PFSK-1 (cell line): ENCODE results near the gene PNLIPRP1. TPM values are rescaled to one million over a fixed set of nuclear protein-coding genes. Genes with fewer than 3 reads are reported as not detected.

Experiments
- FOXP2 ChIP-seq: optimal IDR thresholded peaks from 2 replicates; pipeline ENCODE3; 2011; ENCODE audit warnings: borderline replicate concordance, control low read depth, inconsistent platforms; ENCODE audit not compliant: insufficient read depth; ENCODE audit errors: extremely low read length, extremely low read depth
- POLR2AphosphoS5 ChIP-seq: IDR thresholded peaks from 2 replicates; pipeline ENCODE4 v1.6.1; 2012; ENCODE audit warnings: low read depth, mild to moderate bottlenecking, control low read depth, low read length, moderate library complexity
- REST ChIP-seq, 2 experiments: IDR thresholded peaks; 2 replicates each; pipeline versions ENCODE4 v1.6.1 to v1.8.0; 2011 to 2012; ENCODE audit warnings: low read depth in 2 of 2, low read length in 2 of 2, control low read depth in 1 of 2, inconsistent platforms in 1 of 2, mild to moderate bottlenecking in 1 of 2, moderate library complexity in 1 of 2; ENCODE audit not compliant: insufficient read depth in 1 of 2
- SIN3A ChIP-seq: IDR thresholded peaks from 2 replicates; pipeline ENCODE4 v1.6.1; 2012; ENCODE audit warnings: mild to moderate bottlenecking, low read length, moderate library complexity, borderline replicate concordance; ENCODE audit not compliant: insufficient read depth
- TAF1 ChIP-seq: IDR thresholded peaks from 2 replicates; pipeline ENCODE4 v1.6.1; 2012; ENCODE audit warnings: low read length, control low read depth, borderline replicate concordance; ENCODE audit not compliant: insufficient read depth
- polyA plus RNA-seq: library from polyadenylated mRNA; unstranded; fragments of >200 nt; gene quantifications from one replicate; pipeline ENCODE4 v1.2.1, GENCODE V29; 2012; ENCODE audit warnings: low read depth, missing spikeins; ENCODE audit not compliant: insufficient read length

Gene PNLIPRP1
- polyA plus RNA-seq = not detected

- TF ChIP-seq POLR2AphosphoS5 (no peak), REST (IDR thresholded peaks at IDR 0.05; ENCODE audit: insufficient read depth in 1 of 2, low read depth in 2 of 2, low read length in 2 of 2) (no peak), SIN3A (no peak), FOXP2 (no peak), TAF1 (no peak)
Observed at GRCh38 chr10:116590590-116591444, at the start of gene PNLIPRP1. Gene PNLIPRP1, plus strand, starts transcription at chr10:116590959. Its CDS starts 171 bp downstream, at chr10:116591130.

- TF ChIP-seq REST (IDR thresholded peaks at IDR 0.05; ENCODE audit: insufficient read depth in 1 of 2, low read depth in 2 of 2, low read length in 2 of 2) = no peak
- TF ChIP-seq SIN3A = no peak
Observed at GRCh38 chr10:116542007-116542677, 48.6 kb upstream of the PNLIPRP1 start.

- no peak for TF ChIP-seq REST (IDR thresholded peaks at IDR 0.05; ENCODE audit: insufficient read depth in 1 of 2, low read depth in 2 of 2, low read length in 2 of 2)
- no peak for TF ChIP-seq TAF1
- TF ChIP-seq SIN3A = no peak
Observed at GRCh38 chr10:116545122-116545521, 45.6 kb upstream of the PNLIPRP1 start.

- TF ChIP-seq REST (IDR thresholded peaks at IDR 0.05; ENCODE audit: insufficient read depth in 1 of 2, low read depth in 2 of 2, low read length in 2 of 2) = no peak
- no peak for TF ChIP-seq TAF1
- no peak for TF ChIP-seq SIN3A
- no peak for TF ChIP-seq FOXP2
- no peak for TF ChIP-seq POLR2AphosphoS5
Observed at GRCh38 chr10:116545756-116546155, 45.0 kb upstream of the PNLIPRP1 start, which contains the start of gene PNLIP. Gene PNLIP, plus strand, starts transcription at chr10:116545931. Its CDS starts 162 bp downstream, at chr10:116546093.
